Measurements from ENCODE around the gene GABPB2.
"Not testable (repeated sequence)": the region's sequence is repeated elsewhere in the genome, so short reads cannot be mapped to it uniquely, and the experiment has no call there.

Gene GABPB2

DNA sequence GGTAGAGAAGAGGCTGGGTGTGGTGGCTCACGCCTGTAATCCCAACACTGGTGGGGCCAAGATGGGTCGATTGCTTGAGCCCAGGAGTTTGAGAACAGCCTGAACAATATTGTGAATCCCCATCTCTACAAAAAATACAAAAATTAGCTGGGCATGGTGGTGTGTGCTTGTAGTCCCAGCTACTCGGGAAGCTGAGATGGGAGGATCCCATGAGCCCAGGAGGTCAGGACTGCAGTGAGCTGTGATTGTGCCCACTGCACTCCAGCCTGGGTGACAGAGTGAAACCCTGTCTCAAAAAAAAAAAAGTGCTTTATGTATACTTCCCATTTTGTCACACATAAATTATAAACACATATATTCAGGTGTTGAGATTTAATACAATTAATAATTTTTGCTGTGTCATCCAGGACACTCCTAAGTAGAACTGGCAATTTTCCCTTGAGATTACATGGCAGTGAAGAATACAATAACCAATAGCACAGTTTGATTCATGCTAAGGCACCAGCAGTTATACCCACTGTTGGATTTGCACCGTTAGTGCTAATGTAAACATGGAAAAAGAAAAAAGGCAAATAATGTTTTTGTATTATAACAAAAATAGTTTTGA, 15.5 kb downstream of the GABPB2 start:
- DNase-seq, result no peak
- no peaks in the 10 kb centered on the region for H3K9me3 ChIP-seq (ENCODE audit: control insufficient read depth, low read length)
- H3K36me3 ChIP-seq (ENCODE audit: control insufficient read depth, insufficient read depth, low read length), result no peaks in the 10 kb centered on the region
- H3K4me1 ChIP-seq (ENCODE audit: control insufficient read depth, insufficient read depth, low read length, poor library complexity, severe bottlenecking), result no peaks in the 10 kb centered on the region
- no peak overlapping the region for H3K27ac ChIP-seq (ENCODE audit: insufficient read depth, low read length, poor library complexity, severe bottlenecking)
- no peaks in the 10 kb centered on the region for H3K27me3 ChIP-seq (replicated peaks; ENCODE audit: control insufficient read depth, insufficient read depth, low read length, poor library complexity, severe bottlenecking)
- no peak overlapping the region for H3K4me3 ChIP-seq (ENCODE audit: insufficient read depth, low read depth, low read length, poor library complexity, severe bottlenecking)

DNA sequence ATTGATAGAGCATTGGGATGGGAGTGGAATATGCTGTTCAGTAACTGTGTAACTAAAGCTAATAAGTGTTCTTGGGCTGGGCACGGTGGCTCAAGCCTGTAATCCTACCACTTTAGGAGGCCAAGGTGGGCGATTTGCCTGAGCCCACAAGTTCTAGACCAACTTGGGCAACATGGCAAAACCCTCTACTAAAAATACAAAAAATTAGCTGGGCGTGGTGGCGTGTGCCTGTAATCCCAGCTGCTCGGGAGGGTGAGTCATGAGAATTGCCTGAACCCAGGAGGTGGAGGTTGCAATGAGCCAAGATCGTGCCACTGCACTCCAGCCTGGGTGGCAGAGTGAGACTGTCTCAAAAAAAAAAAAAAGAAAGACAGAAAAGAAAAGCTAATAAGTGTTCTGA, 26.9 kb downstream of the GABPB2 start:
- not testable (repeated sequence) for H3K9me3 ChIP-seq (ENCODE audit: control insufficient read depth, low read length); H3K27ac ChIP-seq (ENCODE audit: insufficient read depth, low read length, poor library complexity, severe bottlenecking); H3K36me3 ChIP-seq (ENCODE audit: control insufficient read depth, insufficient read depth, low read length); H3K27me3 ChIP-seq (replicated peaks; ENCODE audit: control insufficient read depth, insufficient read depth, low read length, poor library complexity, severe bottlenecking); DNase-seq; H3K4me3 ChIP-seq (ENCODE audit: insufficient read depth, low read depth, low read length, poor library complexity, severe bottlenecking); H3K4me1 ChIP-seq (ENCODE audit: control insufficient read depth, insufficient read depth, low read length, poor library complexity, severe bottlenecking)

DNA sequence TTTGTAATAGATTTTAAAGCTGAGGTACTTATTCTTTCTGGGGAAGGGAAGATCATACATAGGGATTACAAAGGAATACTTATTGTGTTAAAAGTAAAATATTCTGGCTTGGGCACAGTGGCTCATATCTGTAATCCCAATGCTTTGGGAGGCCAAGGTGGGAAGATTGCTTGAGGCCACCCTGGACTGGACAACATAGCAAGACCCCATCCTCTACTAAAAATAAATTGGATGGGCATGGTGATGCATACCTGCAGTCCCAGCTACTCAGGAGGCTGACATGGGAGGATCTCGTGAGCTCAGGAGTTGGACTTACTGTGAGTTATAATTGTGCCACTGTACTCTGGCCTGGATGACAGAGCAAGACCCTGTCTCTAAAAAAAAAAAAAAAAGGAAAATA, 27.6 kb downstream of the GABPB2 start:
- Histone ChIP-seq H3K4me1 (ENCODE audit: control insufficient read depth, insufficient read depth, low read length, poor library complexity, severe bottlenecking) (no peaks in the 10 kb centered on the region), H3K36me3 (ENCODE audit: control insufficient read depth, insufficient read depth, low read length) (peaks cover 10% of the 10 kb centered on the region), H3K4me3 (ENCODE audit: insufficient read depth, low read depth, low read length, poor library complexity, severe bottlenecking) (no peak overlapping the region), H3K9me3 (ENCODE audit: control insufficient read depth, low read length) (no peaks in the 10 kb centered on the region), H3K27ac (ENCODE audit: insufficient read depth, low read length, poor library complexity, severe bottlenecking) (no peak overlapping the region), H3K27me3 (replicated peaks; ENCODE audit: control insufficient read depth, insufficient read depth, low read length, poor library complexity, severe bottlenecking) (no peaks in the 10 kb centered on the region)
- DNase-seq, result no peak

DNA sequence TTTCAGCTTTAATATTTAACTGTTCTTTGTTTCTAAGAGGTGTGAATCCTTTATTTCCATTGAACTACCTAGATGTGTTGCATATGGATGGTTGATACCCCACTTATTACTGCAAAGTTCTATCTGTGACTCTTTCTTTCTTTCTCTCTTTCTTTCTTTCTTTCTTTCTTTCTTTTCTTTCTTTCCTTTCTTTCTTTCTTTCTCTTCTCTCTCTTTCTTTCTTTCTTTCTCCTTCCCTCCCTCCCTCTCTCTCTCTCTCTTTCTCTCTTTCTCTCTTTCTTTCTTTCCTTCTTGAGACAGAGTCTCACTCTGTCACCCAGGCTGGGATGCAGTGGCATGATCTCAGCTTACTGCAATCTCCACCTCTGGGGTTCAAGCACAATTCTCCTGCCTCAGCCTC, 34.1 kb downstream of the GABPB2 start:
- Histone ChIP-seq H3K36me3 (ENCODE audit: control insufficient read depth, insufficient read depth, low read length) (peaks cover 7% of the 10 kb centered on the region), H3K9me3 (ENCODE audit: control insufficient read depth, low read length) (no peaks in the 10 kb centered on the region), H3K27me3 (replicated peaks; ENCODE audit: control insufficient read depth, insufficient read depth, low read length, poor library complexity, severe bottlenecking) (no peaks in the 10 kb centered on the region), H3K4me3 (ENCODE audit: insufficient read depth, low read depth, low read length, poor library complexity, severe bottlenecking) (no peak overlapping the region), H3K4me1 (ENCODE audit: control insufficient read depth, insufficient read depth, low read length, poor library complexity, severe bottlenecking) (no peaks in the 10 kb centered on the region), H3K27ac (ENCODE audit: insufficient read depth, low read length, poor library complexity, severe bottlenecking) (no peak overlapping the region)
- DNase-seq, result no peak

DNA sequence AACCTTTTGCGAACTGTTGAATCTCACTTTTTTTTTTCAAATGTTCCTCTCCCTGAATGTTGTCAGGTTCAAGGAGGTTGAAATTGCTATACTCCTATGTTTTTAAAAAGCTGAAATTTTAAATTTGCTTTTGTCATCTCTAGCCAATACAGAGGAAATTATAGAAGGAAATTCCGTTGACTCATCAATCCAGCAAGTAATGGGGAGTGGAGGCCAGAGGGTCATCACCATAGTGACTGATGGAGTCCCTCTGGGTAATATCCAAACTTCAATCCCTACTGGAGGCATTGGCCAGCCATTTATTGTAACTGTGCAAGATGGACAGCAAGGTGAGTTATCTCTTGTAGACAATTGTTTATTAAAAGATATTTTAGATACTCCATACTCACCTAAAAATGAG, 36.3 kb downstream of the GABPB2 start:
- no peak for DNase-seq
- Histone ChIP-seq H3K9me3 (ENCODE audit: control insufficient read depth, low read length) (no peaks in the 10 kb centered on the region), H3K27ac (ENCODE audit: insufficient read depth, low read length, poor library complexity, severe bottlenecking) (no peak overlapping the region), H3K27me3 (replicated peaks; ENCODE audit: control insufficient read depth, insufficient read depth, low read length, poor library complexity, severe bottlenecking) (no peaks in the 10 kb centered on the region), H3K36me3 (ENCODE audit: control insufficient read depth, insufficient read depth, low read length) (peaks cover 7% of the 10 kb centered on the region), H3K4me3 (ENCODE audit: insufficient read depth, low read depth, low read length, poor library complexity, severe bottlenecking) (no peak overlapping the region), H3K4me1 (ENCODE audit: control insufficient read depth, insufficient read depth, low read length, poor library complexity, severe bottlenecking) (no peaks in the 10 kb centered on the region)

DNA sequence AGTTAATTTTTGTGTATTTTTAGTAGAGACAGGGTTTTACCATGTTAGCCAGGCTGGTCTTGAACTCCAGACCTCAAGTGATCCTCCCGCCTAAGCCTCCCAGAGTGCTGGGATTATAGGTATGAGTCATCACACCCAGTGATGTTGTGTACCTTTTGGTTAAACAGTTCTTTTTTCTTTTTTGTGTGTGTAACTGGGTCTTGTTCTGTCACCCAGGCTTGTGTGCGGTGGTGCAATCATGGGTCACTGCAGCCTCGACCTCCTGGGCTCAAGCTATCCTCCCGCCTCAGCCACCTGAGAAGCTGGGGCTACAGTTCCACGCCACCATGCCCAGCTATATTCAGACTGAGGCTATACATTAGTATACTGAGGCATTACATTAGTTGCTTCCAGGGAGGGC, 37.8 kb downstream of the GABPB2 start:
- no peaks in the 10 kb centered on the region for H3K4me1 ChIP-seq (ENCODE audit: control insufficient read depth, insufficient read depth, low read length, poor library complexity, severe bottlenecking)
- H3K4me3 ChIP-seq (ENCODE audit: insufficient read depth, low read depth, low read length, poor library complexity, severe bottlenecking), result no peak overlapping the region
- no peak for DNase-seq
- no peaks in the 10 kb centered on the region for H3K9me3 ChIP-seq (ENCODE audit: control insufficient read depth, low read length)
- H3K27me3 ChIP-seq (replicated peaks; ENCODE audit: control insufficient read depth, insufficient read depth, low read length, poor library complexity, severe bottlenecking), result no peaks in the 10 kb centered on the region
- H3K27ac ChIP-seq (ENCODE audit: insufficient read depth, low read length, poor library complexity, severe bottlenecking), result no peak overlapping the region
- H3K36me3 ChIP-seq (ENCODE audit: control insufficient read depth, insufficient read depth, low read length), result peaks cover 4% of the 10 kb centered on the region

DNA sequence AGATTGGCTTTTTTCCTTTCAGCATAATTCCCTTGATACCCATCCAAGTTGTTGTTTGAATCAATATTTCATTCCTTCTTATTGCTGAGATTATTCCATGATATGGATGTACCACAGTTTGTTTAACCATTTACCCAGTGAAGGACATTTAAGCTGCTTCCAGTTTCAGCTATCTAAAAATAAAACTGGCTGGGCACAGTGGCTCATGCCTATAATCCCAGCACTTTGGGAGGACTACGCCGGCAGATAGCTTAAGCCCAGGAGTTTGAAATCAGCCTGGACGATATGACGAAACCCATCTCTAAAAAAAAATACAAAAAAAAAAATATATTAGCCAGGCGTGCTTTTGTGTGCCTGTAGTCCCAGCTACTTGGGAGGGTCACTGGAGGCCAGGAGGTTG, 43.3 kb downstream of the GABPB2 start:
- no peaks in the 10 kb centered on the region for H3K27me3 ChIP-seq (replicated peaks; ENCODE audit: control insufficient read depth, insufficient read depth, low read length, poor library complexity, severe bottlenecking)
- no peaks in the 10 kb centered on the region for H3K4me1 ChIP-seq (ENCODE audit: control insufficient read depth, insufficient read depth, low read length, poor library complexity, severe bottlenecking)
- no peak overlapping the region for H3K27ac ChIP-seq (ENCODE audit: insufficient read depth, low read length, poor library complexity, severe bottlenecking)
- no peak for DNase-seq
- H3K9me3 ChIP-seq (ENCODE audit: control insufficient read depth, low read length), result no peaks in the 10 kb centered on the region
- no peak overlapping the region for H3K4me3 ChIP-seq (ENCODE audit: insufficient read depth, low read depth, low read length, poor library complexity, severe bottlenecking)
- no peaks in the 10 kb centered on the region for H3K36me3 ChIP-seq (ENCODE audit: control insufficient read depth, insufficient read depth, low read length)

DNA sequence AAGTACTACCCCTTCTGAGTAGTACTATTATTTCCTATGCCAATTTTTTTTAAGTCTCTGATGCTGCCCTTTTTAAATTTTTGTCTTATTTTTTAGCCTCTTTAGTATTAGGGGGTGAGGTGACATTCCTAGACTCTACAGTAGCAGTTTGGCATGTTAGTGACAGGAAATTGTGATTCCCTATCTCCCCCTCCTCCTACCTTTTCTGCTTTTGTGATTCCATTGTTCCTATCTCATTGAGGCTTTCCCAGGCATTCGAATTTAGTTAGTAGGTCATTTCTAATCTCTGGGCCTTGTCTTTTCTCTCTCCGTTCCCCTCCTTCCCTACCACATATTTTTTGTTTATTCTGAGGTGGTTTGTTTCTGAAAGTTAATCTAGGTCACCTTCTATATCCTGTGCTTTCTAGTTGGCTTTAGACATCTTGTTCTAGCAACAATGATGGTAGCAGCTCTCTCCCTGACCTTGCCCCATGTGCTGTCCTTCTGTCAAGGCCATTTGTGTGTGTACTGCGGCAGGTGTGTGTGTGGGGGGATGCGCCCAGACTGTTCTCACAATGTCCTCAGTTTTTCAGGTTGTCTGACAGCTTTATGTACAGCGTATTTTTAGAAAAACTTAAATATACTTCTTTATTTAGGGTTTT, 54.3 kb downstream of the GABPB2 start:
- Histone ChIP-seq H3K36me3 (ENCODE audit: control insufficient read depth, insufficient read depth, low read length) (no peaks in the 10 kb centered on the region), H3K4me1 (ENCODE audit: control insufficient read depth, insufficient read depth, low read length, poor library complexity, severe bottlenecking) (peaks cover 4% of the 10 kb centered on the region), H3K27me3 (replicated peaks; ENCODE audit: control insufficient read depth, insufficient read depth, low read length, poor library complexity, severe bottlenecking) (no peaks in the 10 kb centered on the region), H3K27ac (ENCODE audit: insufficient read depth, low read length, poor library complexity, severe bottlenecking) (no peak overlapping the region), H3K9me3 (ENCODE audit: control insufficient read depth, low read length) (no peaks in the 10 kb centered on the region), H3K4me3 (ENCODE audit: insufficient read depth, low read depth, low read length, poor library complexity, severe bottlenecking) (no peak overlapping the region)
- no peak for DNase-seq

DNA sequence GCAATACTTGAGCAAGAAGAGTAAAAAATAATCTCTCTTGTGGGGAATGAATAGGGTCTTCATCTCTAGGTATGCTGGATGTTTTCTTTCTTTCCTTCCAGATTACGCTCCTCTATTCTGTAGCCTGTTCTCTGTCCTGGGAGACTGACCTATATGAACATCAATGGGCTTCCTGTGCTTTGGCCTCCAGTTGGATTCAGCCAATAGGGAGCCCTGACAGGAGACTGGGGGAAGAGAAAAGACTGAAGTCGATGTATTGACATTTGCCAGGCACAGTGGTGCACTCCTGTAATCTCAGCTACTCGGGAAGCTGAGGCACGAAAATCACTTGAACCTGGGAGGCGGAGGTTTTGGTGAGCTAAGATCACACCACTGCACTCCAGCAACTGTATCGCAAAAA, 58.2 kb downstream of the GABPB2 start:
- H3K4me3 ChIP-seq (ENCODE audit: insufficient read depth, low read depth, low read length, poor library complexity, severe bottlenecking), result no peak overlapping the region
- no peaks in the 10 kb centered on the region for H3K27me3 ChIP-seq (replicated peaks; ENCODE audit: control insufficient read depth, insufficient read depth, low read length, poor library complexity, severe bottlenecking)
- no peak overlapping the region for H3K27ac ChIP-seq (ENCODE audit: insufficient read depth, low read length, poor library complexity, severe bottlenecking)
- DNase-seq, result no peak
- H3K36me3 ChIP-seq (ENCODE audit: control insufficient read depth, insufficient read depth, low read length), result no peaks in the 10 kb centered on the region
- H3K9me3 ChIP-seq (ENCODE audit: control insufficient read depth, low read length), result no peaks in the 10 kb centered on the region
- peaks cover 4% of the 10 kb centered on the region for H3K4me1 ChIP-seq (ENCODE audit: control insufficient read depth, insufficient read depth, low read length, poor library complexity, severe bottlenecking)

DNA sequence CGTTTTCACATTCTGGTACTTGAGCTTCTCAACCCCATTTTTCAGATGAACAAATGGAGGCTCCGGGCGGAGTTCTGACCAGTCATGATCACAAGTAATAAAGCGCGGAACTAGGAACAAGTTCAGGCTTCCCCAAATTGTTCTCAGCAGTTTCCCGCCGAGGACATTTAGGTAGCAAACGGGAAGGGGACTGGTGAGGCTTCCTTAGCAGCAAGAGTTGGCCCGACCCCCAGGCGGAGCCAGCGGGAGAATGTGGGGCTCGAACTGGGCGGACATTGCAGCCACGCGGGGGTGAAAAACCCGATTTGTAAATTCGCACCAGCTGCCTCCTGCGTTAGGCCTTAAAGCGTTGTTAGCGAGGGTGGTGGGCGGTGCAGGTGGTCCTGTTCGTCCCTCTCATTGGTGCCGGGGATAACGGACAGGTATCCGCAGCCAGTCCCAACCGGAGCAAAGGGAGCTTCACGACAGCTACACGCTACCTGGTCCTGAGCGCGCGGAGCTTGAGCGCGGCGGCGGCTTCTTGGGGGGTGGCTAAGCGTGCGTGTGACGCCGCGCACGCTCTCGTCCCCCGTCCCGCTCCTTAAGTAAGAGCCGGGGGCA, 60.5 kb downstream of the GABPB2 start:
- Histone ChIP-seq H3K36me3 (ENCODE audit: control insufficient read depth, insufficient read depth, low read length) (no peaks in the 10 kb centered on the region), H3K27ac (ENCODE audit: insufficient read depth, low read length, poor library complexity, severe bottlenecking) (no peak overlapping the region)
- DNase-seq, result peak; percentile 18 to 52 (median 37)

More for the DNA sequence above, 60.5 kb downstream of the GABPB2 start:
- H3K9me3 ChIP-seq (ENCODE audit: control insufficient read depth, low read length), result no peaks in the 10 kb centered on the region
- no peaks in the 10 kb centered on the region for H3K4me1 ChIP-seq (ENCODE audit: control insufficient read depth, insufficient read depth, low read length, poor library complexity, severe bottlenecking)
- peak overlapping the region; percentile 25 for H3K4me3 ChIP-seq (ENCODE audit: insufficient read depth, low read depth, low read length, poor library complexity, severe bottlenecking)
- H3K27me3 ChIP-seq (replicated peaks; ENCODE audit: control insufficient read depth, insufficient read depth, low read length, poor library complexity, severe bottlenecking), result no peaks in the 10 kb centered on the region
